GM12891 (cell line): Measurements from ENCODE around the gene PYGO2.

Experiments
- PAX5 ChIP-seq: IDR thresholded peaks from 2 replicates; pipeline ENCODE4 v1.6.1; 2011; ENCODE audit warnings: low read length, moderate library complexity, mild to moderate bottlenecking; ENCODE audit not compliant: insufficient read depth, severe bottlenecking
- POLR2A ChIP-seq: IDR thresholded peaks from 2 replicates; pipeline ENCODE4 v1.6.1; 2011; ENCODE audit warnings: low read depth, low read length, control low read depth
- POLR2AphosphoS5 ChIP-seq: IDR thresholded peaks from 2 replicates; pipeline ENCODE4 v1.6.1; 2011; ENCODE audit warnings: low read depth, low read length, control low read depth
- TAF1 ChIP-seq: IDR thresholded peaks from 2 replicates; pipeline ENCODE4 v1.6.1; 2011; ENCODE audit warnings: low read depth, low read length, control low read depth

DNA sequence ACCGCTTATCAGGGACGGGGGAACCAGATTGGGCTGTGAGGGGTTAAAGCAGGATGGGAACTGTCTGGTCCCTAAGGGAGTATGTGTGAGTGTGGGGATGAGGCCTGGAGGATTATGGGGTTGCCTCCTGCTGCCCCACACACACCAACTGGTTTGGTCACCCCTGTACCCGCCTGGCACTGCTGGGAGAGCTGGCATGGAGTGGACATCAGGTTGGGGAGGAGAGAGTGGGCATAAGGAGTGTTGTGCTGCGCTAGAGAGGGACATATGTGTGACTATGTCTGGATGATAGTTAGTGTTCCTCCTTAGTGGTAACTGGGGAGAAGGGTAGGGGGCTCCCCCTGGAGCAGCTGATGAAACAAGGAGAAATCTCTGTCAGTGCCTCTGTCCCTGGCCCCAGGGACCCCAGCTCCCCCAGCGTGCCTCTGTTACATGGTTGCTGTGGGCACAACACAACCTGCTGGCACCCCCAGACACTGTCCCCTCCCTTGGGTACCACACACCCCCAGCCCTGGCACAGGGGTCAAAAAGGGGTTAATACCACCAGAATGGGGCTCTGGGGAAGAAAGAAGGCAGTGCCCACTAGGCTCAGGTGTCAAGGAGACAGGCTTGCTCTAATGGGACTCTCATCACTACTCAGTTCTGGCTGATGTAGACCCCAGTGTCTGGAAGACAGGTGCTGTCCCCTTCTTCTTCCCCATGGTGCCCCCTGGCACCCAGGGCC lies 42.9 kb upstream of the PYGO2 start:
- no peak for TF ChIP-seq POLR2A
- no peak for TF ChIP-seq POLR2AphosphoS5
- no peak for TF ChIP-seq TAF1
- TF ChIP-seq PAX5 = no peak
